Measurements from ENCODE around the gene PTP4A2. TPM values are rescaled to one million over a fixed set of nuclear protein-coding genes. Genes with fewer than 3 reads are reported as not detected.

Gene PTP4A2
- total and polyA plus RNA-seq, 7 donors, result 145 to 327 (median 228) TPM

GRCh38 chr1:31915438-31915837, 22.7 kb downstream of the PTP4A2 start:
- intact Hi-C loops (cut with DNase I), result no loop called here
- peaks cover 0 to 59% (median 4%) of the 10 kb centered on the region in 4 donors for H3K36me3 ChIP-seq
- DNase-seq, result no peak
- H3K4me1 ChIP-seq, result peaks cover 0 to 24% (median 18%) of the 10 kb centered on the region in 4 donors
- no peak for TF ChIP-seq CTCF (IDR thresholded peaks at IDR 0.05)
- TF ChIP-seq EP300 (IDR thresholded peaks at IDR 0.05), result no peak
- TF ChIP-seq POLR2AphosphoS5 (IDR thresholded peaks at IDR 0.05), result no peak
- TF ChIP-seq POLR2A (IDR thresholded peaks at IDR 0.05), result no peak
- 87 to 96% methylated on average over 4 of the region's 4 CpGs for WGBS, 2 donors
- no peaks in the 10 kb centered on the region for H3K27me3 ChIP-seq
- no peak overlapping the region for H3K4me3 ChIP-seq
- no peaks in the 10 kb centered on the region for H3K9me3 ChIP-seq
- no peak overlapping the region for H3K27ac ChIP-seq

- DNase-seq, result no peak
- TF ChIP-seq POLR2A (IDR thresholded peaks at IDR 0.05) (no peak), POLR2AphosphoS5 (IDR thresholded peaks at IDR 0.05) (no peak), CTCF (IDR thresholded peaks at IDR 0.05) (no peak), EP300 (IDR thresholded peaks at IDR 0.05) (no peak)
- no peak overlapping the region for H3K27ac ChIP-seq
- peaks cover 0 to 24% (median 17%) of the 10 kb centered on the region in 4 donors for H3K4me1 ChIP-seq
- H3K36me3 ChIP-seq, result peaks cover 4 to 74% (median 8%) of the 10 kb centered on the region in 4 donors
- no peaks in the 10 kb centered on the region for H3K27me3 ChIP-seq
- WGBS, 2 donors, result 93 to 98% methylated on average over 3 of the region's 3 CpGs
- H3K9me3 ChIP-seq, result no peaks in the 10 kb centered on the region
- intact Hi-C loops (cut with DNase I), result no loop called here
- H3K4me3 ChIP-seq, result no peak overlapping the region
Observed at GRCh38 chr1:31913968-31914367, 24.2 kb downstream of the PTP4A2 start.

GRCh38 chr1:31912839-31913239, 25.3 kb downstream of the PTP4A2 start:
- peaks cover 0 to 24% (median 17%) of the 10 kb centered on the region in 4 donors for H3K4me1 ChIP-seq
- no peak overlapping the region for H3K27ac ChIP-seq
- TF ChIP-seq CTCF (IDR thresholded peaks at IDR 0.05) (no peak), POLR2A (IDR thresholded peaks at IDR 0.05) (no peak)
- no peaks in the 10 kb centered on the region for H3K27me3 ChIP-seq
- no peaks in the 10 kb centered on the region for H3K9me3 ChIP-seq
- no peak for DNase-seq
- H3K36me3 ChIP-seq, result peaks cover 4 to 74% (median 12%) of the 10 kb centered on the region in 4 donors
- 31 to 46% methylated on average over 1 of the region's 1 CpG for WGBS, 2 donors
- no peak overlapping the region for H3K4me3 ChIP-seq
- intact Hi-C loops (cut with DNase I), result no loop called here

GRCh38 chr1:31911994-31912780, 26.0 kb downstream of the PTP4A2 start:
- Histone ChIP-seq H3K36me3 (peaks cover 4 to 78% (median 14%) of the 10 kb centered on the region in 4 donors), H3K4me1 (peaks cover 0 to 24% (median 17%) of the 10 kb centered on the region in 4 donors), H3K4me3 (no peak overlapping the region), H3K27me3 (no peaks in the 10 kb centered on the region), H3K9me3 (no peaks in the 10 kb centered on the region), H3K27ac (no peak overlapping the region)
- WGBS, 2 donors, result 83 to 87% methylated on average over 2 of the region's 2 CpGs
- DNase-seq, result no peak
- no peak for TF ChIP-seq POLR2A (IDR thresholded peaks at IDR 0.05)
- no peak for TF ChIP-seq EP300 (IDR thresholded peaks at IDR 0.05)
- intact Hi-C loops (cut with DNase I), result no loop called here

GRCh38 chr1:31910933-31911332, 27.2 kb downstream of the PTP4A2 start:
- 45 to 47% methylated on average over 2 of the region's 2 CpGs for WGBS, 2 donors
- DNase-seq, result no peak
- peaks cover 0 to 24% (median 16%) of the 10 kb centered on the region in 4 donors for H3K4me1 ChIP-seq
- TF ChIP-seq POLR2A (IDR thresholded peaks at IDR 0.05), result no peak
- no peak for TF ChIP-seq EP300 (IDR thresholded peaks at IDR 0.05)
- no peak for TF ChIP-seq POLR2AphosphoS5 (IDR thresholded peaks at IDR 0.05)
- no peak for TF ChIP-seq CTCF (IDR thresholded peaks at IDR 0.05)
- no peaks in the 10 kb centered on the region for H3K9me3 ChIP-seq
- H3K4me3 ChIP-seq, result no peak overlapping the region
- H3K27me3 ChIP-seq, result no peaks in the 10 kb centered on the region
- no peak overlapping the region for H3K27ac ChIP-seq
- intact Hi-C loops (cut with DNase I), result no loop called here
- H3K36me3 ChIP-seq, result peaks cover 4 to 82% (median 15%) of the 10 kb centered on the region in 4 donors

All from sigmoid colon (tissue), 7 donors.